ENCODE measurements around the gene ITLN1. TPM values are rescaled to one million over a fixed set of nuclear protein-coding genes. Genes with fewer than 3 reads are reported as not detected.

The ITLN1 gene
- total and polyA plus RNA-seq, 2 donors (not counting 3 experiments of a cell fraction or from before 2014, with no cell fraction given) = 0.12 TPM; not detected in 1

DNA sequence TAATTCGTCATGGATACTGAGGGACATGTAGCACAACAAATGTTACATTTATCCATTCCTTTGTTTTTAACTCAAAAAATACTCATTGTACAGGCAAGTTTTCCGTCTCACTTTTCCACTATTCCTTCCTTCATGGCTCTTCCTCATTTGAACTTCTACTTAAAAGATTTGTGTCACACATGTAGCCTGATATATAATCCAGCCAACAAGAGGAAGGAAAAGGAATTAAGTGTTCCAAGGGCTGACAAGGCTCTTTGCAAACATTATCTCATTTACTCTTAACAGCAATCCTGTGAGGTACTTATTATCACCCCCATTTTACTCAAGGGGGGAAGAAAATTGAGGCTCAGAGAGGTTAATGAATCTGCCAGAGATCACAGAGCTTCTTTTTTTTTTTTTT, 45.2 kb downstream of the ITLN1 start:
- H3K27me3 ChIP-seq (ENCODE audit: control insufficient read depth in 2 of 2, insufficient read depth in 2 of 2, low read length in 2 of 2) = no peaks in the 10 kb centered on the region
- no peaks in the 10 kb centered on the region for H4K20me1 ChIP-seq (replicated peaks; ENCODE audit: control insufficient read depth, extremely low read depth, insufficient read depth, low read length)
- FAIRE-seq = no peak
- H3K9ac ChIP-seq (replicated peaks; ENCODE audit: extremely low read depth, insufficient read depth, low read length) = no peak overlapping the region
- no peak overlapping the region for H3K4me3 ChIP-seq (replicated peaks in 1 of 3; ENCODE audit: insufficient read depth in 1 of 3, low read depth in 1 of 3, low read length in 3 of 3)
- no peak overlapping the region for H3K27ac ChIP-seq (ENCODE audit: insufficient read depth, low read depth, low read length)
- H3K4me1 ChIP-seq (ENCODE audit: control insufficient read depth, extremely low read depth, insufficient read depth, low read length) = no peaks in the 10 kb centered on the region
- no peak overlapping the region for H2AFZ ChIP-seq (ENCODE audit: low read depth, low read length)
- no peaks in the 10 kb centered on the region for H3K9me1 ChIP-seq (replicated peaks; ENCODE audit: control insufficient read depth, extremely low read depth, insufficient read depth, low read length)
- dilution Hi-C loops (cut with MboI; ENCODE audit: extremely low pct_ligation_motif_present, low sequenced_read_pairs) = no loop called here
- intact Hi-C loops (cut with micrococcal nuclease) = no loop called here
- no TSS peak for BruUV-seq (replicated peaks)
- CTCF ChIA-PET = no interaction called here
- H3K79me2 ChIP-seq (ENCODE audit: control insufficient read depth, insufficient read depth, low read length) = no peaks in the 10 kb centered on the region
- no peaks in the 10 kb centered on the region for H3K36me3 ChIP-seq (ENCODE audit: control insufficient read depth in 2 of 2, extremely low read depth in 1 of 2, insufficient read depth in 2 of 2, low read length in 2 of 2)
- TF ChIP-seq POLR2AphosphoS5 (IDR thresholded peaks at IDR 0.05; ENCODE audit: insufficient read depth, low read depth, low read length) = no peak
- no peak for TF ChIP-seq FOS (IDR thresholded peaks at IDR 0.05; ENCODE audit: borderline replicate concordance, insufficient read depth, low read length)
- no peak for TF ChIP-seq POLR2A (IDR thresholded peaks at IDR 0.05; ENCODE audit: low read depth, low read length)
- TF ChIP-seq MYC (IDR thresholded peaks at IDR 0.05; ENCODE audit: low read depth, low read length) = no peak
- TF ChIP-seq EZH2 (IDR thresholded peaks at IDR 0.05; ENCODE audit: borderline replicate concordance, low read depth, low read length, severe bottlenecking) = no peak
- TF ChIP-seq MAX (IDR thresholded peaks at IDR 0.05; ENCODE audit: insufficient read depth, insufficient read length) = no peak
- TF ChIP-seq JUN (IDR thresholded peaks at IDR 0.05; ENCODE audit: borderline replicate concordance, insufficient read depth, insufficient read length, low read depth) = no peak
- no peak for TF ChIP-seq CTCF (IDR thresholded peaks at IDR 0.05; ENCODE audit: extremely low read depth in 1 of 2, insufficient read depth in 1 of 2, low read depth in 1 of 2, low read length in 2 of 2)
- no peak for TF ChIP-seq GATA2 (IDR thresholded peaks at IDR 0.05; ENCODE audit: insufficient read depth, insufficient read length, low read depth, low read length)
- no peak for DNase-seq (ENCODE audit: low read depth, low spot score)
- no peaks in the 10 kb centered on the region for H3K9me3 ChIP-seq (replicated peaks; ENCODE audit: control insufficient read depth, insufficient read depth, low read length)
- H3K4me2 ChIP-seq (ENCODE audit: insufficient read depth, low read length) = no peak overlapping the region
- POLR2A ChIA-PET = no interaction called here
